Measurements from ENCODE around the gene CCDC141.

- TF ChIP-seq GATA2 (IDR thresholded peaks at IDR 0.05; ENCODE audit: low read depth, low read length) (no peak), GATA3 (IDR thresholded peaks at IDR 0.05; ENCODE audit: low read depth, low read length) (no peak)
Observed at GRCh38 chr2:178980815-178981214, 69.1 kb downstream of the CCDC141 start.

All from SH-SY5Y (cell line).